ENCODE results near the gene PPCS.

PPCS gene

DNA sequence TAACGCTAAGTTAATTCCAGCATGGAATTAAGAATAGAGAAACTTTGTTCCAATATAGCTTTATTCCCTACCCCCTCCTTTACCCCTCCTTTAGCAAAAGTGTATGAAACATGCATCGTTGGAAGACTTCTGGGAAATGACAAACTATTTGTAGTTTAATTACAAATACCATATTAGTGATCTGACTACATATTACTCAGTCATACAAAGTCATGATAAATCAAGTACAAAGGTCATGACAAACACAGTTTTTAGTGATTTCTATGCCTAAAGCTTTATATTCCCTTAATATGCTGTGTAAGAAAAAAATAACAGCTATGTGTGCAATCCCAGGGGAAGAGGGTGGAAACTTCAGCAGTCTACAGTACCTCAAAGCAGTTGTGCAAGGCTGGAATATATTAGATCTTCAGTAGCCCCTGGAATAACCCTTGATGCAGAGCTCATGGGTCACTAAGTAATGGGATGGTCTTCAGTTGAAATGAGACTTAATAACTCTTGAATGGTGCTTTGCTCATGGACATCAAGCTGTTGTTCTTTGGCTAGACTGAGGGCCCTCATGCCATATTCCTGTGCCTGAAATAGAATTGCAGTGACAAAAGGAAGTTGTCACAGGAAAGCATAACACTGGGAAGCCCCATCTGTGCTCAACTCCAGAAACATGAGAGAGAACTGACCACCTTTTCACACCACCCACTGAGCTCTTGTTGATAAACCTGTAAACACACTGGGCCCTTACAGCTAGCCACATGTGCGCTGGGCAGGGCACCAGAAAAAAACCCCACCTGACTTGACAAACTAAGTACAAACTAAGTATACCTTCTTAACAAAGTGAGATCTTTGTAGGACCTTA is 25.8 kb upstream of the PPCS start:
- DNase-seq (ENCODE audit: low read depth in 2 of 2), result peak in 1 of 2 donors; percentile 16
- no peak for TF ChIP-seq CTCF (IDR thresholded peaks at IDR 0.05; ENCODE audit: low read depth, low read length)
- H3K4me3 ChIP-seq (replicated peaks in 1 of 2; ENCODE audit: low read depth in 2 of 2, low read length in 2 of 2), result no peak overlapping the region

DNA sequence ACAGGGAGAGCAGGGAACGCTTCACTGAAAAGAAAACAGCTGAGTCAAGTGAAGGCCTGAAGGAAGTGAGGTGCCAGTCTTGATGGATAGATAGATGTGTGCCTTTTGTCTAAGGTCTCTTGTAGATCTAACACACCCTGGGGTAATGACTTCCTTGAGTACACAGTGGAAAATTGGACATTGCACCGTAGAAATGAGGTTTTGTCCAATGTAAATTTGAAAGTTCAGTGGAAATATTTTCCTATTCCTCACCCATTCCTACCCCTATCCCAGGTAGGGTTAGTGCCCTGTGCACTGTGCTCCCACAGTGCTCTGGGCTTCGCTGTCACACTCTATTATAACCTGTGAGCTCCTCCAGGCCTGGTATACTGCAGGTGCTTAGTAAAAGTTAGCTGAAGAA is 24.8 kb upstream of the PPCS start:
- DNase-seq (ENCODE audit: low read depth in 2 of 2), result no peak
- no peak overlapping the region for H3K4me3 ChIP-seq (replicated peaks in 1 of 2; ENCODE audit: low read depth in 2 of 2, low read length in 2 of 2)
- TF ChIP-seq CTCF (IDR thresholded peaks at IDR 0.05; ENCODE audit: low read depth, low read length), result no peak

DNA sequence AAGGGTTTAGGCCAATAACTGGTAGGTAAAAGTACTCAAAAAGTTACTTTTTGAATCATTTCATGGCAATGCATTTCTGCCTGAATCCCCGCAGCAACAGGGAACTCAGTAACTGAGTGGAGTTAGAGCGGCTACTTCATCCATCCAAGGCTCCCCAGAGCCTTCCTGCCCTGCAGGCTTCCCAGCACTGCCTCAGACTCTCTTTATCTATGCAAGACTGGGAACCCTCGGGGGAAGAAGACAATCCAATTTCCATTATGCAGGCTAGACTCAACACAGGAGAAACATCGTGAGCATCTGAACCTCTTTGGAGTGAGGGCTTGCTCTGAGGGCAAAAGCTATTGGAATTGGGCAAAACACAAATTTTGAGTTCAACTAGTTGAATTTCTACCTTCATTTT is 23.6 kb upstream of the PPCS start:
- H3K4me3 ChIP-seq (replicated peaks in 1 of 2; ENCODE audit: low read depth in 2 of 2, low read length in 2 of 2), result no peak overlapping the region
- DNase-seq (ENCODE audit: low read depth in 2 of 2), result no peak
- no peak for TF ChIP-seq CTCF (IDR thresholded peaks at IDR 0.05; ENCODE audit: low read depth, low read length)

DNA sequence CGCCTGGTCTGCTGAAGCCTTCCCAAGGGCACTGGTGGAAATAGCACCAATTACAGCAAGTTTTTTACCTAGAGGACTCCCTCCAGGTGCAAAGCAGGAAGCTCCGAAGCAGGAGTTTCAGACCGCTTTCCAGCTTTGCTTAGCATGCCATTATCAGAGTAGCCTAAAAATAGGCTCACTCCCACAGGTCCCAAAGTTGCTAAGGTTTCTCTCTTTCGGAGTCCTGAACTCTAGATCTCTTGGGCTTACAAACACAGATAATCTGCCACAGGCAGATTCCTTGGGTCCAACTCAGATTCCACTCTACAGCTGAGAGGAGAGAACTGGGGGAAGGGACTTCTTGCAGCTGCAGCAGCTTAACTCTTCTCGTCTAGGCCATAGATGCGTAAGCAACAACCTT is 23.0 kb upstream of the PPCS start:
- no peak overlapping the region for H3K4me3 ChIP-seq (replicated peaks in 1 of 2; ENCODE audit: low read depth in 2 of 2, low read length in 2 of 2)
- peak in 1 of 2 donors; percentile 8 for DNase-seq (ENCODE audit: low read depth in 2 of 2)
- no peak for TF ChIP-seq CTCF (IDR thresholded peaks at IDR 0.05; ENCODE audit: low read depth, low read length)

DNA sequence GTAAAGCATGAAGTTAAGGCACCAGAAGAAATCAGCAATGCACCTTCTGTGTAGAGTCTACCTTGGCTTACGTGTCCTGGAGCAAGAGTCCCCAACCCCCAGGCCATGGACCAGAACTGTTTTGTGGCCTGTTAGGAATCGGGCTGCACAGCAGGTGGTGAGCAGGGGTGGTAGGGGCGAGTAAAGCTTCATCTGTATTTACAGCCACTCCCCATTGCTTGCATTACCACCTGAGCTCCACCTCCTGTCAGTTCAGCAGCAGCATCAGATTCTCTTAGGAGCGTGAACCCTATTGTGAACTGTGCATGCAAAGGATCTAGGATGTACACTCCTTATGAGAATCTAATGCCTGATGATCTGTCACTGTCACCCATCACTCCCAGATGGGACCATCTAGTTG is 22.0 kb upstream of the PPCS start:
- no peak for DNase-seq (ENCODE audit: low read depth in 2 of 2)
- TF ChIP-seq CTCF (IDR thresholded peaks at IDR 0.05; ENCODE audit: low read depth, low read length), result no peak

GRCh38 chr1:42439940-42440339 is 16.4 kb upstream of the PPCS start:
- TF ChIP-seq CTCF (IDR thresholded peaks at IDR 0.05; ENCODE audit: low read depth, low read length), result no peak
- no peak overlapping the region for H3K4me3 ChIP-seq (replicated peaks in 1 of 2; ENCODE audit: low read depth in 2 of 2, low read length in 2 of 2)
- DNase-seq (ENCODE audit: low read depth in 2 of 2), result peak; percentile 41 to 86

More for the DNA sequence above, 22.0 kb upstream of the PPCS start:
- H3K4me3 ChIP-seq (replicated peaks in 1 of 2; ENCODE audit: low read depth in 2 of 2, low read length in 2 of 2), result no peak overlapping the region
